ENCODE data around the gene CSE1L.
"Not testable (repeated sequence)": the region's sequence is repeated elsewhere in the genome, so short reads cannot be mapped to it uniquely, and the experiment has no call there.

The CSE1L gene

GRCh38 chr20:49097159-49097558, 51.0 kb downstream of the CSE1L start:
- Mint-ChIP-seq H3K36me3 (ENCODE audit: low read depth) (peaks cover 84% of the 10 kb centered on the region), H3K4me1 (ENCODE audit: low read depth) (peaks cover 9% of the 10 kb centered on the region), H3K27me3 (no peaks in the 10 kb centered on the region), H3K4me3 (no peak overlapping the region), H3K9me3 (no peaks in the 10 kb centered on the region), H3K27ac (no peak overlapping the region)
- intact Hi-C loops (cut with micrococcal nuclease) = no loop called here

- Mint-ChIP-seq H3K36me3 (ENCODE audit: low read depth) (peaks cover 84% of the 10 kb centered on the region), H3K27ac (no peak overlapping the region), H3K4me1 (ENCODE audit: low read depth) (peaks cover 9% of the 10 kb centered on the region), H3K4me3 (no peak overlapping the region), H3K9me3 (no peaks in the 10 kb centered on the region), H3K27me3 (no peaks in the 10 kb centered on the region)
- intact Hi-C loops (cut with micrococcal nuclease) = no loop called here
Observed at GRCh38 chr20:49098136-49098535, 52.0 kb downstream of the CSE1L start.

- Mint-ChIP-seq H3K4me3 (no peak overlapping the region), H3K9me3 (no peaks in the 10 kb centered on the region), H3K27ac (no peak overlapping the region), H3K36me3 (ENCODE audit: low read depth) (peaks cover 84% of the 10 kb centered on the region), H3K4me1 (ENCODE audit: low read depth) (peaks cover 9% of the 10 kb centered on the region), H3K27me3 (no peaks in the 10 kb centered on the region)
- intact Hi-C loops (cut with micrococcal nuclease) = no loop called here
Observed at GRCh38 chr20:49099011-49099410, 52.9 kb downstream of the CSE1L start.

- H3K9me3 Mint-ChIP-seq; H3K4me3 Mint-ChIP-seq; H3K4me1 Mint-ChIP-seq (ENCODE audit: low read depth); H3K27me3 Mint-ChIP-seq: not testable (repeated sequence)
- intact Hi-C loops (cut with micrococcal nuclease) = loop anchor here (10.0 kb wide), 1 partner anchor 65 kb away; no protein-coding TSS in a partner anchor
- Mint-ChIP-seq H3K36me3 (ENCODE audit: low read depth) (peaks cover 84% of the 10 kb centered on the region), H3K27ac (peak overlapping the region; percentile 75)
Observed at GRCh38 chr20:49100292-49100691, 54.2 kb downstream of the CSE1L start.

- H3K4me1 Mint-ChIP-seq (ENCODE audit: low read depth) = peaks cover 9% of the 10 kb centered on the region
- peaks cover 83% of the 10 kb centered on the region for H3K36me3 Mint-ChIP-seq (ENCODE audit: low read depth)
- intact Hi-C loops (cut with micrococcal nuclease) = loop anchor here (10.0 kb wide), 1 partner anchor 64 kb away; no protein-coding TSS in a partner anchor
- H3K27ac Mint-ChIP-seq = peak overlapping the region; percentile 75
- H3K27me3 Mint-ChIP-seq = no peaks in the 10 kb centered on the region
- no peaks in the 10 kb centered on the region for H3K9me3 Mint-ChIP-seq
- no peak overlapping the region for H3K4me3 Mint-ChIP-seq
Observed at GRCh38 chr20:49100972-49101371, 54.9 kb downstream of the CSE1L start.

GRCh38 chr20:49103019-49103418, 56.9 kb downstream of the CSE1L start:
- Mint-ChIP-seq H3K9me3 (no peaks in the 10 kb centered on the region), H3K4me1 (ENCODE audit: low read depth) (peaks cover 9% of the 10 kb centered on the region), H3K36me3 (ENCODE audit: low read depth) (peaks cover 68% of the 10 kb centered on the region), H3K4me3 (no peak overlapping the region), H3K27me3 (no peaks in the 10 kb centered on the region), H3K27ac (no peak overlapping the region)
- intact Hi-C loops (cut with micrococcal nuclease) = loop anchor here (10.0 kb wide), 1 partner anchor 62 kb away; no protein-coding TSS in a partner anchor

GRCh38 chr20:49103647-49104364, 57.7 kb downstream of the CSE1L start:
- intact Hi-C loops (cut with micrococcal nuclease) = loop anchor here (10.0 kb wide), 1 partner anchor 61 kb away; no protein-coding TSS in a partner anchor
- H3K4me3 Mint-ChIP-seq = no peak overlapping the region
- no peaks in the 10 kb centered on the region for H3K9me3 Mint-ChIP-seq
- peaks cover 67% of the 10 kb centered on the region for H3K36me3 Mint-ChIP-seq (ENCODE audit: low read depth)
- H3K27me3 Mint-ChIP-seq = no peaks in the 10 kb centered on the region
- H3K4me1 Mint-ChIP-seq (ENCODE audit: low read depth) = peaks cover 9% of the 10 kb centered on the region
- no peak overlapping the region for H3K27ac Mint-ChIP-seq

- H3K27ac Mint-ChIP-seq = no peak overlapping the region
- intact Hi-C loops (cut with micrococcal nuclease) = loop anchor here (10.0 kb wide), 1 partner anchor 60 kb away; no protein-coding TSS in a partner anchor
- H3K36me3 Mint-ChIP-seq (ENCODE audit: low read depth) = peaks cover 67% of the 10 kb centered on the region
- H3K4me1 Mint-ChIP-seq (ENCODE audit: low read depth) = peaks cover 9% of the 10 kb centered on the region
- no peak overlapping the region for H3K4me3 Mint-ChIP-seq
- no peaks in the 10 kb centered on the region for H3K27me3 Mint-ChIP-seq
- no peaks in the 10 kb centered on the region for H3K9me3 Mint-ChIP-seq
Observed at GRCh38 chr20:49104365-49104648, 58.2 kb downstream of the CSE1L start.

- H3K9me3 Mint-ChIP-seq; H3K27ac Mint-ChIP-seq; H3K27me3 Mint-ChIP-seq; H3K4me3 Mint-ChIP-seq; H3K4me1 Mint-ChIP-seq (ENCODE audit: low read depth): not testable (repeated sequence)
- intact Hi-C loops (cut with micrococcal nuclease) = loop anchor here (10.0 kb wide), 1 partner anchor 60 kb away; no protein-coding TSS in a partner anchor
- H3K36me3 Mint-ChIP-seq (ENCODE audit: low read depth) = peaks cover 70% of the 10 kb centered on the region
Observed at GRCh38 chr20:49104979-49105547, 59.0 kb downstream of the CSE1L start.

GRCh38 chr20:49106328-49106727, 60.2 kb downstream of the CSE1L start:
- no peak overlapping the region for H3K27ac Mint-ChIP-seq
- H3K4me1 Mint-ChIP-seq (ENCODE audit: low read depth) = peaks cover 5% of the 10 kb centered on the region
- H3K9me3 Mint-ChIP-seq = no peaks in the 10 kb centered on the region
- H3K27me3 Mint-ChIP-seq = no peaks in the 10 kb centered on the region
- H3K36me3 Mint-ChIP-seq (ENCODE audit: low read depth) = peaks cover 80% of the 10 kb centered on the region
- intact Hi-C loops (cut with micrococcal nuclease) = loop anchor here (10.0 kb wide), 1 partner anchor 58 kb away; no protein-coding TSS in a partner anchor
- no peak overlapping the region for H3K4me3 Mint-ChIP-seq

- Mint-ChIP-seq H3K27me3 (no peaks in the 10 kb centered on the region), H3K36me3 (ENCODE audit: low read depth) (peaks cover 76% of the 10 kb centered on the region), H3K9me3 (no peaks in the 10 kb centered on the region), H3K4me1 (ENCODE audit: low read depth) (no peaks in the 10 kb centered on the region), H3K4me3 (no peak overlapping the region), H3K27ac (no peak overlapping the region)
- intact Hi-C loops (cut with micrococcal nuclease) = no loop called here
Observed at GRCh38 chr20:49110767-49111694, 64.9 kb downstream of the CSE1L start.

- intact Hi-C loops (cut with micrococcal nuclease) = no loop called here
- Mint-ChIP-seq H3K36me3 (ENCODE audit: low read depth) (peaks cover 89% of the 10 kb centered on the region), H3K27ac (no peak overlapping the region), H3K4me1 (ENCODE audit: low read depth) (no peaks in the 10 kb centered on the region), H3K27me3 (no peaks in the 10 kb centered on the region), H3K9me3 (no peaks in the 10 kb centered on the region), H3K4me3 (no peak overlapping the region)
Observed at GRCh38 chr20:49112596-49113274, 66.6 kb downstream of the CSE1L start.

- Mint-ChIP-seq H3K36me3 (ENCODE audit: low read depth) (peaks cover 94% of the 10 kb centered on the region), H3K27ac (no peak overlapping the region), H3K4me1 (ENCODE audit: low read depth) (no peaks in the 10 kb centered on the region), H3K4me3 (no peak overlapping the region), H3K27me3 (no peaks in the 10 kb centered on the region), H3K9me3 (no peaks in the 10 kb centered on the region)
- intact Hi-C loops (cut with micrococcal nuclease) = no loop called here
Observed at GRCh38 chr20:49115564-49115963, 69.5 kb downstream of the CSE1L start.
